K562 (cell line): ENCODE measurements around the gene PTTG1IP. TPM values are rescaled to one million over a fixed set of nuclear protein-coding genes. Genes with fewer than 3 reads are reported as not detected.
A peak's percentile ranks its signal among the peaks of the same experiment; 100 is the strongest.

ENCODE experiments used
- AFF1 ChIP-seq, 2 experiments: fragments of 450-650 bp; IDR thresholded peaks; 2 replicates each; pipeline ENCODE4 v1.6.1; 2018; ENCODE audit warnings: mild to moderate bottlenecking in 2 of 2, low read depth in 1 of 2; ENCODE audit not compliant: partially characterized antibody in 2 of 2
- BHLHE40 ChIP-seq: IDR thresholded peaks from 2 replicates; pipeline ENCODE4 v1.6.1; 2011; ENCODE audit warnings: low read length, improper control_type of control experiment
- CBFA2T3 ChIP-seq: fragments of 450-650 bp; IDR thresholded peaks from 2 replicates; pipeline ENCODE4 v1.6.1; 2017
- DIDO1 ChIP-seq: fragments of 450-650 bp; IDR thresholded peaks from 2 replicates; pipeline ENCODE4 v1.6.1; 2016; ENCODE audit warnings: low read depth, missing biosample characterization, missing genetic modification characterization
- E4F1 ChIP-seq: fragments of 250-450 bp; sonication (Bioruptor Pico); IDR thresholded peaks from 2 replicates; pipeline ENCODE4 v1.5.0; 2021; ENCODE audit warnings: mild to moderate bottlenecking, borderline replicate concordance
- FOXM1 ChIP-seq, 2 experiments: fragments of 450-650 bp in 1 of 2; sonication (generic) in 1 of 2; formaldehyde crosslinking in 1 of 2; IDR thresholded peaks; 2 replicates each; pipeline versions ENCODE4 v1.6.1 to v1.9.0; 2017 to 2022; ENCODE audit warnings: low read depth in 2 of 2, mild to moderate bottlenecking in 2 of 2, missing genetic modification reagents in 1 of 2, moderate library complexity in 1 of 2
- ID3 ChIP-seq, 2 experiments: fragments of 250-450 bp in 1 of 2; fragments of 450-650 bp in 1 of 2; sonication (Bioruptor Pico) in 1 of 2; IDR thresholded peaks; 2 replicates each; pipeline versions ENCODE4 v1.6.1 to v1.8.0; 2016 to 2021; ENCODE audit warnings: mild to moderate bottlenecking in 2 of 2, moderate library complexity in 2 of 2, missing compliant biosample characterization in 1 of 2, missing genetic modification characterization in 1 of 2
- KLF16 ChIP-seq: IDR thresholded peaks from 2 replicates; pipeline ENCODE4 v1.6.1; 2016; ENCODE audit warnings: antibody characterized with exemption
- LCOR ChIP-seq: sonication (generic); formaldehyde crosslinking; IDR thresholded peaks from 2 replicates; pipeline ENCODE4 v1.8.0; 2022; ENCODE audit warnings: mild to moderate bottlenecking, missing genetic modification reagents
- MYC ChIP-seq, 2 experiments: fragments of 250-450 bp in 1 of 2; sonication (Bioruptor Pico) in 1 of 2; IDR thresholded peaks; 2 replicates each; pipeline versions ENCODE4 v1.5.1 to v1.6.1; 2012 to 2021; ENCODE audit warnings: low read depth in 2 of 2, borderline replicate concordance in 1 of 2, improper control_type of control experiment in 1 of 2, low read length in 1 of 2, mild to moderate bottlenecking in 1 of 2, moderate library complexity in 1 of 2
- OTX1 ChIP-seq: fragments of 450-650 bp; formaldehyde crosslinking; IDR thresholded peaks from 2 replicates; pipeline ENCODE4 v1.4.0; 2022; ENCODE audit warnings: mild to moderate bottlenecking
- SMARCA4 ChIP-seq: fragments of 450-650 bp; IDR thresholded peaks from 2 replicates; pipeline ENCODE4 v1.6.1; 2016
- SMARCE1 ChIP-seq: fragments of 450-650 bp; IDR thresholded peaks from 2 replicates; pipeline ENCODE4 v1.7.1; 2016; ENCODE audit warnings: mild to moderate bottlenecking
- ZBTB33 ChIP-seq: sonication (generic); formaldehyde crosslinking; IDR thresholded peaks from 2 replicates; pipeline ENCODE4 v1.8.1; 2023; ENCODE audit warnings: mild to moderate bottlenecking, missing genetic modification reagents
- ZNF175 ChIP-seq: fragments of 200-800 bp; sonication (Bioruptor generic); IDR thresholded peaks from 2 replicates; pipeline ENCODE4 v1.6.1; 2016; ENCODE audit warnings: low read depth, mild to moderate bottlenecking, missing genetic modification characterization, missing compliant biosample characterization
- ZNF239 ChIP-seq: fragments of 250-450 bp; sonication (Bioruptor Pico); IDR thresholded peaks from 2 replicates; pipeline ENCODE4 v1.4.0; 2020; ENCODE audit warnings: mild to moderate bottlenecking
- polyA plus RNA-seq, 8 experiments: library from polyadenylated mRNA; depleted of rRNA in 4 of 8; stranded (reverse) in 5 of 8; unstranded in 3 of 8; fragments of >200 nt; fragmentation: Nextera tagmentation in 2 of 8; fragmentation: Illumina TruSeq in 1 of 8; extraction: Ambion mirVana in 2 of 8; extraction: Trizol in 1 of 8; gene quantifications; 2 replicates each; pipeline versions ENCODE4 v1.2.1 to v1.2.3, GENCODE V29; 2011 to 2014; ENCODE audit warnings: inconsistent platforms in 1 of 8, missing spikeins in 1 of 8
- total RNA-seq, 7 experiments: library from RNA; depleted of rRNA in 6 of 7; stranded (reverse); fragments of >200 nt in 6 of 7; fragmentation: Illumina TruSeq in 2 of 7; extraction: Trizol in 2 of 7; gene quantifications; 2 replicates each; pipeline versions ENCODE4 v1.2.1 to v1.2.3, GENCODE V29; 2011 to 2021; ENCODE audit warnings: low replicate concordance in 1 of 7

PTTG1IP gene
- total and polyA plus RNA-seq, 9 of the 15 experiments (the other 6 are each of a cell fraction or from before 2014, with no cell fraction given) = 5.0 to 99.3 (median 82.4) TPM

- TF ChIP-seq AFF1 (IDR thresholded peaks at IDR 0.05; ENCODE audit: low read depth in 1 of 2, partially characterized antibody in 2 of 2) (peak in 1 of 2 experiments; percentile 39), LCOR (CRISPR knock-in tag) (0 out of 2 replicates have a peak, but pooled peaks have one; percentile 41), ZBTB33 (CRISPR knock-in tag) (no peak), OTX1 (no peak), ID3 (CRISPR knock-in tag; IDR thresholded peaks at IDR 0.05) (no peak), ID3 (tag; IDR thresholded peaks at IDR 0.05) (peak; percentile 19; the same call in 1 of the 2 replicates), SMARCA4 (peak; percentile 71), ZNF239 (CRISPR knock-in tag) (peak; percentile 24; the same call in 1 of the 2 replicates), ZNF175 (0 out of 2 replicates have a peak, but pooled peaks have one; percentile 19), MYC (IDR thresholded peaks at IDR 0.05; ENCODE audit: low read depth, low read length) (peak; percentile 81), MYC (CRISPR knock-in tag; IDR thresholded peaks at IDR 0.05; ENCODE audit: borderline replicate concordance, low read depth) (no peak), SMARCE1 (peak; percentile 84; the same call in 1 of the 2 replicates), BHLHE40 (peak; percentile 17; the same call in 1 of the 2 replicates), DIDO1 (tag) (no peak), E4F1 (CRISPR knock-in tag) (no peak), KLF16 (peak; percentile 68), CBFA2T3 (peak; percentile 64; the same call in 1 of the 2 replicates), FOXM1 (IDR thresholded peaks at IDR 0.05; ENCODE audit: low read depth) (peak; percentile 97), FOXM1 (CRISPR knock-in tag; IDR thresholded peaks at IDR 0.05; ENCODE audit: low read depth) (no peak)
These were observed 7.1 kb upstream of the PTTG1IP start (continued) for GRCh38 chr21:44880405-44881197.
